Astrocyte (in vitro differentiated cells and primary cell): Measurements from ENCODE around the gene PKMYT1.

ENCODE experiments used
- EZH2 ChIP-seq: IDR thresholded peaks from 2 replicates; pipeline ENCODE4 v1.6.1; 2012; ENCODE audit warnings: mild to moderate bottlenecking, low read length, inconsistent platforms; ENCODE audit not compliant: insufficient read depth
- TF ChIP-seq, protein P1 (sequence below): IDR thresholded peaks from 2 replicates; pipeline ENCODE4 v1.5.1; 2011; ENCODE audit warnings: low read depth, mild to moderate bottlenecking, inconsistent platforms, low read length, moderate library complexity; ENCODE audit not compliant: insufficient read depth

GRCh38 chr16:3027489-3027795, 47.2 kb upstream of the PKMYT1 start:
- TF ChIP-seq, protein P1, sequence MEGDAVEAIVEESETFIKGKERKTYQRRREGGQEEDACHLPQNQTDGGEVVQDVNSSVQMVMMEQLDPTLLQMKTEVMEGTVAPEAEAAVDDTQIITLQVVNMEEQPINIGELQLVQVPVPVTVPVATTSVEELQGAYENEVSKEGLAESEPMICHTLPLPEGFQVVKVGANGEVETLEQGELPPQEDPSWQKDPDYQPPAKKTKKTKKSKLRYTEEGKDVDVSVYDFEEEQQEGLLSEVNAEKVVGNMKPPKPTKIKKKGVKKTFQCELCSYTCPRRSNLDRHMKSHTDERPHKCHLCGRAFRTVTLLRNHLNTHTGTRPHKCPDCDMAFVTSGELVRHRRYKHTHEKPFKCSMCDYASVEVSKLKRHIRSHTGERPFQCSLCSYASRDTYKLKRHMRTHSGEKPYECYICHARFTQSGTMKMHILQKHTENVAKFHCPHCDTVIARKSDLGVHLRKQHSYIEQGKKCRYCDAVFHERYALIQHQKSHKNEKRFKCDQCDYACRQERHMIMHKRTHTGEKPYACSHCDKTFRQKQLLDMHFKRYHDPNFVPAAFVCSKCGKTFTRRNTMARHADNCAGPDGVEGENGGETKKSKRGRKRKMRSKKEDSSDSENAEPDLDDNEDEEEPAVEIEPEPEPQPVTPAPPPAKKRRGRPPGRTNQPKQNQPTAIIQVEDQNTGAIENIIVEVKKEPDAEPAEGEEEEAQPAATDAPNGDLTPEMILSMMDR: no peak
- TF ChIP-seq EZH2: no peak
